Measurements from ENCODE around the gene DSCAML1.

Gene DSCAML1

DNA sequence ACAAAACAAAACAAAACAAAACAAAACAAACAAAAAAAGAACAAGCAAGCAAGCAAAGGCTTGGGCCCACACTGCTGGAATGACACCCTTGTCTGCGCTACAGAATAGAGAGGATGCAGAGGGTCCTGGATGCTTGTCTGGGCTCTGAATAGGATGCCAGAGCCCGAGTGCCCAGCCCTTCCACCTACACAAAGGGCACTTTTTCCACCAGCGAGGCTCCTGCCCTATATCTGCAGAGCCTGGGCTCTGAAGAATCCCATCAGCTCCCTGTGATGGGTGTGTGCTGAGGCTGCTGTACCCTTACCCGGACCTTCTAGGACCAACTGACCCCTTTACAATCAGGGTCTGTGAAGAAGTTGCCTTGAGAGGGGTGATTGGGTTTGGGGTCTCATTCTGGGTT, 221.2 kb downstream of the DSCAML1 start:
- no peak for DNase-seq (ENCODE audit: low spot score)

DNA sequence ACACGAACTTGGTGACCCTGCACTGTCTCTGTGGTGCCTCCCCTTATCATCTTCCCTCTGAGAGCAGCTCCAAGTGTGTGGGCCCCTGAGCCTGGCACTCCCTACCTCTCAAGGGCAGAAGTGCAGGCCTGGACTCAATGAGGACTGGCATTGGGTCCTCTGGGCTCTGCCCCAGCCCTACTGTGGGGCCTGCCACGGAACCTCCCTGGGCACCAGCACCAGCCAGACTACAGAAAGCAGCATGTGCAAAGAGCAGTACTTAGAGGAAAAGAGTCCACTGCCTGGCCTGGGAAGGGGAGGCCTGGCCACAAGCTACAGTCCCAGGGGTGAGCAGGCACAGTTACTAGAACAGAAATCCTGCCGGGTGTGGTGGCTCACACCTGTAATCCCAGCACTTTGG, 222.5 kb downstream of the DSCAML1 start:
- no peak for DNase-seq (ENCODE audit: low spot score)

DNA sequence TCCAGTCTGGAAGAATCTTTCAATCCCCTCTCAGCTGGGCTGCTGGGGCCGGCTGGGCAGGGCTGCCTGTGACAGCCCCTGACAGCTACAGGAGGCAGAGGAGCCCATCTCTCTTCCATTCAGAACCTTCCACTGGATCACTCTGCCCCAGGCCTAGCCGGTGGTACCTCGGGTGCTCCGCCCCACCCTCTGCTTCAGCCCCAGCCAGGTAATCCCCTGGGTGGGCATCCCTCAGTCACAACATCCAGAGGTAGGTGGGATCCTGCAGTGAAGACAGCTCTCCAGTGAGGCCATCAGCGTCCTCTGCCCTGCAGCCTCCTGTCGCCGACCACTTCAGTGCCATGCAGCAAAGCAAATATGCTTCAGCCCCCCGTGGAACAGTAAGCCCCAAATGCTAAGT, 223.7 kb downstream of the DSCAML1 start:
- DNase-seq (ENCODE audit: low spot score) = no peak

- no peak for DNase-seq (ENCODE audit: low spot score)
These were observed 224.3 kb downstream of the DSCAML1 start for GRCh38 chr11:117572671-117573070.

- DNase-seq (ENCODE audit: low spot score) = no peak
These were observed 224.9 kb downstream of the DSCAML1 start for GRCh38 chr11:117572129-117572528.

DNA sequence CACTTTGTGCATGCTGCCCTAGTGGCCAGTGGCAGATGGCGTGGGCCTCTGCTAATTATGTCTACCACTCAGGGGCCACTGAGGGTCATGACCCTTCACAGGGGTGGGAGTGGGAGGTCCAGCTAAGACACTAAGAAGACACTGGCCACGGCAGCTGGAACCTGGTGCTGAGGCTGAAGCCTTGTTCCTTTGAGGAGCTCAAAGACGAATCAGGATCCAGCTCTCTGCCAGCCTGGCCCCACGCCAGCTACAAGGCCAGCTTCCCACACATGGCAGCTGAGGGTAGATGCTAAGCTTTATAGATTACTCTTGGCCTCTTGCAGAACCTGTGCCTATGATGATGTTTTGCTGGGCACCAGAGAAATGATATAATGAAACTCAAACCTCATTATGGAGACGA, 226.3 kb downstream of the DSCAML1 start:
- DNase-seq (ENCODE audit: low spot score) = no peak

- no peak for DNase-seq (ENCODE audit: low spot score)
These were observed 227.1 kb downstream of the DSCAML1 start for GRCh38 chr11:117569911-117570310.

GRCh38 chr11:117565709-117566108, 231.3 kb downstream of the DSCAML1 start:
- peak; percentile 47 for DNase-seq (ENCODE audit: low spot score)

DNA sequence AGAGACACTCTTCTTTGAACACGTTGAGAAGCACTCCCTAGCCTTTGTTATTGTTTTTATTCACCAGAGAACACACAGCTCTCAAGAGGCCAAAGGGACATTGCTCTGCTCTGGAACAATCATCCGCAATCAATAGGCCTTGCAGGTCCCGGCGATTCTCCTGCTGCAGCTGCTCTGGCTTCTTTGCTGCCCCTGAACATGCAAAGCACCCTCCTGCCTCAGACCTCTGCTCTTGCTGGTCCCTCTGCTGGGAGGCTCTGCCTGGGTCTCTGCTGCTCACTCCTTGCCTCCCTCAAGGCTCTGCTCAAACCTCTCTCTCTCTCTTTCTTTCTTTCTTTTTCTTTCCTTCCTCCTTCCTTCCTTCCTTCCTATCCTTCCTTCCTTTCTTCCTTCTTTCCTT, 232.7 kb downstream of the DSCAML1 start:
- DNase-seq (ENCODE audit: low spot score) = no peak

GRCh38 chr11:117563556-117563955, 233.5 kb downstream of the DSCAML1 start:
- no peak for DNase-seq (ENCODE audit: low spot score)

- no peak for DNase-seq (ENCODE audit: low spot score)
These were observed 234.9 kb downstream of the DSCAML1 start for GRCh38 chr11:117562136-117562535.

DNA sequence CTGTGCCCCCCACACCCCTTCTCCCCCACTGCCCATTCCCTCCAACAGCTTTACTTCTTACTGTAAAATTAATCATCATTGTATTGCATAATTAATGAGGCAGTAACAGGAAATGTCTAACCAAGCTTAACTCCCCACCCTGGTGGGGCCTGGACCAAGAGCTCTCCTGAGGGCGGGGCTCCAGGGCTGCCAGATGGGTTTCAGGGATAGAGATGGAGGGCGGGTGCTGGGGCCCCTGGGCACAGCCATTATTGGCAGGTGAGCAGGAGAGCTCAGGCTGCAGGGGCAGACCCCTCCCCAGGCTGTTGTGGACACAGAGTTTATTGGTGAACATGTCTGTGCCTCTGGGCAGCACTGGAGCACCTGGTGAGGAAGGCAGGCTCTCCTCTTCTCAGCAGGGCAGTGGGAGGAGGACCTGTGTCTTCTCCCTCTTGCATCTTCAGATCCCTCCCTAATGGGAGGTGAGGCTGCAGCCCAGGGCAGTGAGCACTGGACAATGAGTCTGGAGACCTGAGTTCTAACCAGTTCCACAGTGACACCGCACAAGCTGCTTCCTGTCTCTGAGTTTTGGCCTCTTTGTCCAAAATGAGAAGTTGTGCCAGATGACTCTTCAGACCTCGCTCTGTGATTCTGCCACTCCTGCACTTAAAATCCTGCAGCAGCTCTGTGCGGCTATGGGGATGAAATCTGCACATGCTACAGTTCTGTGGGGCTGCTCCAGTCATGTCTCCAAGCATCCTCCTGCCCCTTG, 236.1 kb downstream of the DSCAML1 start:
- DNase-seq (ENCODE audit: low spot score) = no peak

GRCh38 chr11:117559698-117560097, 237.3 kb downstream of the DSCAML1 start:
- peak; percentile 51 for DNase-seq (ENCODE audit: low spot score)

DNA sequence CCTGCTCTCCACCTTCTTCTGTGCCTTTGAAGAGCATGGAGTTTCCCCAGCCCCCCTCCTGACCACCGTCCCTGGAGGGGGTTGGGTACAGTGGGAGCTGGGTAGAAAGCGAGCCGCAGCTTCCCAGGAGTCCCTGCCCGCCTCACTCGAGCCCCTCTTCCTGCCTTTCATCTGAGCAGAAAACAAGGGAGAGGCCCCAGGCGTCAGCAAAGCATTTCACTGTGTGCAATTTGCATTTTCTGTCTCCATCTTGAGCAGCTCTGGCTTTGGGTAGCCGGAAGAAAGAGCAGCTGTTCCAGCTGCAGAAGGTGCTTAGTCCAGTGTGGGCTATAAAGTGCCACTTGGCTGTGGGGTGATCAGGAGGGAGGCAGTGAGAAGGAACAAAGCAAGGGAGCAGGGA, 239.7 kb downstream of the DSCAML1 start:
- DNase-seq (ENCODE audit: low spot score) = no peak

DNA sequence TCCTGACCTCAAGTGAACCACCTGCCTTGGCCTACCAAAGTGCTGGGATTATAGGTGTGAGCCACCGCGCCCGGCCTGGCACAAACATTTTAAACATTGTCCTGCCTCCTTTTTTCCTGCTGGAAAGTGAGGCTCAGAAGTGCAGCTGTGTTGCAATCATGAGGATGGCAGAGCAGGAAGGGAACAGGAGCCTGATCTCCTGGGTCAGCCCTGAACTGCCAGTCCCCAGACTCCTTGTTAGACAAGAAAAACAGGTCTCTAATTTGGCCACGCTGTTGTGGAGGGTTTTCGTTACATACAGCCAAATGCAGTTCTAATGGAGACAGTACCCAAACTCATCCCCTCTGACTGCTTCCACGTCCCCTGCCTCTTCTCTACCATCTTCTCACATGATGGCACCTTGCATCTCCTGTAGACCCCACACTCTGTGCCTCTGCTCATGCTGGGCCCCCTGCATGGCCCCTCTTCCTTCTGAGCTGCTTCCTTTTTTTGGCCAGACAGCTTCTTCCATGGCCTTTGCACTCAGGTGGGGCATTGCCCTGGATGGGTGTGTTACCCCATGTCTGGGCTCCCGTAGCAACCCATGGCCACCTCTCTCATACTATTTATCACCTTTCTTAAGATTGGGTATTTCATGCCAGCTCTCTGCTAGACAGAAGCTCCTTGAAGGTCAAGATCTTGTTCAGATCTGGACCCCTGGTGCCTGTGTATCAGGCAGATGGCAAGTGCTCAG, 242.2 kb downstream of the DSCAML1 start:
- no peak for DNase-seq (ENCODE audit: low spot score)

GRCh38 chr11:117552626-117553025, 244.4 kb downstream of the DSCAML1 start:
- DNase-seq (ENCODE audit: low spot score) = no peak

GRCh38 chr11:117551761-117552343, 245.2 kb downstream of the DSCAML1 start:
- no peak for DNase-seq (ENCODE audit: low spot score)

DNA sequence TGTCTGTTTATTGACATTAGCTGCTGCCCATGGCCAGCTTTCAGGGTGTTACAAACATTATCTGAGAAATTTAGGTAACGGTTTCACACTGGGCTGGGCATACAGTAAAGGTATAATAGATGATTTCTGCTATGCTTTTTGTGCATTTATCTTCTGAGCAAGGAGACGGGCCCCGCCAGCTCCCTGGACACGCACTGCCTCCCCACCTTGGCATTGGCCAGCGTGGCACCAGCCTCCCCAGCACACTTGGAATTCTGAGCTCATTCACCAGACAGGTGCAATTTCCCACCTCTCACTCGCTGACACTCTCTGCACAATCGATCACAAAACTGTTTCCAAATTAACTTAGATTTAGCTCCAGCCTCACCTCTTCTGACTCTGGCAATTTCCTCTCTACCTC, 246.6 kb downstream of the DSCAML1 start:
- no peak for DNase-seq (ENCODE audit: low spot score)

DNA sequence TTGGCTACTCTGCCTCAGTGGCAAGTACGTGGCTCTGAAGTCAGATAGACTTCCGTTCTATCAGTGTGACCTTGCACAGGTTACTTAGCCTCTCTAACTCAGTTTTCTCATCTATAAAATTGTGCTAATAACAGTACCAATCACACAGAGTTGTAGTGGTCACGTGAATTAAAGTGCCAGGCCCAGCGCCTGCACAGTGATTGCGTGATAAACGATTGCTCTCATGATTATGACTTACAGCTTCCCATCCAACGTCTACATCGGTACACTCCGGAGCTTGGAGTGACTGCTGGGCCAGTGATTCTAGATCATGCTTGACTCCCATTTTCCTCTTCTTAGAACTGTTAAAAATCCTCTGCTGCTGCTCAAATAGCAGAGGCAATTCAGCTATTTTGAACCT, 247.6 kb downstream of the DSCAML1 start:
- no peak for DNase-seq (ENCODE audit: low spot score)

DNA sequence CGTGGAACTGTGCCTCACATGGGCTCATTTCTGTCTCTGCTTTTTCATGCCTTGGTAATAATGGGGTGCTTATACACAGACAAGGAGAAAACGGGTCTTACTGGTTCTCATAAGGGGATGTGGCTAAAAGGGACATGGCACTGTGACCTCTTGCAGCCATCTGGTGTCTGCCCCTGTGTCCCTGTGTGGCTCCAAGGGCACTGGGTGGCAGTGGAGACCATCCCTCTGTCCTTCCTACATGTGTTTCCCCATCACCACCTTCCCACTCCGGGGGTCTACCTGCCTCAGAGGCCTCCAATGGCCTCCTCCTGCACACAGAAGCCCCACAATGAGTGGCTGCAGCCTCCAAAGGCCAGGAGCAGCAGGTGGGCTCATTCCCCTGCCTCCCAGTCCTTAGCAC, 248.1 kb downstream of the DSCAML1 start:
- DNase-seq (ENCODE audit: low spot score) = no peak

DNA sequence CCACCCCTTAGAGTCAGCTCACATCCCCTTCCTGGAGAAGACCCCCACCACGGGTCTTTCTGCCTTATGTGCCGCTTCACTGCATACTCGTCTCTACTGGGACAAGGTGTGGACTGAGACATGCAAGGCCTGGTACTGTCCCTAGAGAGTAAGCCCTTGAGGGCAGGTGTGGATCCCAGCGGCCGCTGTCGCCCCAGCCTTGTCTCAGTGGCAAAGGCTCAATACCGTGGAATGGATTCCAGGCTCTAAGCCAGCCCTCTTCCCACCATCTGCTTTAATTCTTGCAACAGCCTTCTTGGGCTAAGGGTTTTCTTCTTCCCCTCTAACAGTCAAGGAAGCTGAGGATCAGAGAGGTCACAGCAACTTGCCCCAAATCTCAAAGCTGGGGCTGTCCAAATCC, 249.1 kb downstream of the DSCAML1 start:
- no peak for DNase-seq (ENCODE audit: low spot score)

- peak; percentile 46 for DNase-seq (ENCODE audit: low spot score)
These were observed 249.7 kb downstream of the DSCAML1 start for GRCh38 chr11:117547195-117547850.
